ENCODE data around the gene ST6GAL2. TPM values are rescaled to one million over a fixed set of nuclear protein-coding genes. Genes with fewer than 3 reads are reported as not detected.

The ST6GAL2 gene
- total and polyA plus RNA-seq, 9 of the 15 experiments (the other 6 are each of a cell fraction or from before 2014, with no cell fraction given) = not detected

GRCh38 chr2:106833256-106833655, 52.7 kb downstream of the ST6GAL2 start:
- no peaks in the 10 kb centered on the region for H3K9me1 ChIP-seq (ENCODE audit: control insufficient read depth, insufficient read depth, low read length)
- H3K4me3 ChIP-seq = no peak overlapping the region
- ATAC-seq (no peak), FAIRE-seq (no peak), DNase-seq (ENCODE audit: extremely low read depth in 1 of 4, low spot score in 3 of 4) (no peak)
- intact Hi-C loops (cut with micrococcal nuclease) (no loop called here), in situ Hi-C loops (cut with MboI) (no loop called here)
- no TSS peak for BruUV-seq (replicated peaks)
- H3K9ac ChIP-seq (ENCODE audit: insufficient read depth in 1 of 2, low read depth in 2 of 2, low read length in 2 of 2) = no peak overlapping the region
- no peaks in the 10 kb centered on the region for H3K36me3 ChIP-seq (ENCODE audit: control insufficient read depth, insufficient read depth, low read length)
- H4K20me1 ChIP-seq (replicated peaks; ENCODE audit: control insufficient read depth, insufficient read depth, low read length) = no peaks in the 10 kb centered on the region
- no peak overlapping the region for H3K4me2 ChIP-seq (ENCODE audit: insufficient read depth, low read length)
- no peak overlapping the region for H3K27ac ChIP-seq (ENCODE audit: extremely low read depth, low read depth, low read length)
- H3K9me3 ChIP-seq (replicated peaks; ENCODE audit: control insufficient read depth, insufficient read depth, low read depth, low read length) = no peaks in the 10 kb centered on the region
- H3K79me2 ChIP-seq (ENCODE audit: control insufficient read depth, insufficient read depth, low read length) = no peaks in the 10 kb centered on the region
- TF ChIP-seq MEIS2 (IDR thresholded peaks at IDR 0.05; ENCODE audit: partially characterized antibody) (peak; percentile 45), PBX2 (CRISPR knock-in tag; IDR thresholded peaks at IDR 0.05; ENCODE audit: low read depth) (no peak), PBX2 (tag; conservative IDR thresholded peaks at IDR 0.05; ENCODE audit: low read depth) (peak; percentile 66), PURB (CRISPR knock-in tag; IDR thresholded peaks at IDR 0.05; ENCODE audit: low read depth) (no peak), HEY1 (CRISPR knock-in tag; IDR thresholded peaks at IDR 0.05; ENCODE audit: borderline replicate concordance) (no peak), PKNOX1 (IDR thresholded peaks at IDR 0.05) (no peak)
- H2AFZ ChIP-seq (ENCODE audit: low read depth, low read length) = no peak overlapping the region
- CTCF ChIA-PET (ENCODE audit: low intra/inter-chr PET ratio) = no interaction called here
- POLR2A ChIA-PET = no interaction called here
- peaks cover 0 to 7% of the 10 kb centered on the region in 2 experiments; a peak in 2 of 5 replicates for H3K27me3 ChIP-seq (ENCODE audit: control insufficient read depth in 2 of 2, insufficient read depth in 2 of 2, low read length in 2 of 2)
- H3K4me1 ChIP-seq (replicated peaks in 1 of 2; ENCODE audit: control insufficient read depth in 2 of 2, insufficient read depth in 2 of 2, low read length in 2 of 2) = no peaks in the 10 kb centered on the region
- 0% methylated on average over 3 of the region's 3 CpGs for WGBS (ENCODE audit: insufficient coverage, low coverage, missing lambda C conversion rate)
